DOHH2 (cell line): ENCODE data around the gene PDZRN3.

ENCODE experiments used
- H3F3A ChIP-seq: fragments of 200-600 bp; sonication (generic), shearing (Covaris generic); 2 replicates; pipeline ENCODE4 v1.6.0; 2016; ENCODE audit warnings: antibody characterized with exemption, mild to moderate bottlenecking; ENCODE audit not compliant: control insufficient read depth, insufficient read depth
- H3K27ac ChIP-seq: fragments of 200-600 bp; sonication (generic); 2 replicates; pipeline ENCODE4 v1.5.1; 2014; ENCODE audit warnings: low read depth, mild to moderate bottlenecking, low read length, moderate library complexity
- H3K27me3 ChIP-seq: fragments of 200-600 bp; sonication (generic); 2 replicates; pipeline ENCODE4 v1.6.1; 2014; ENCODE audit warnings: mild to moderate bottlenecking, low read length, mixed read lengths; ENCODE audit not compliant: control insufficient read depth
- H3K36me3 ChIP-seq: fragments of 200-600 bp; sonication (generic); 2 replicates; pipeline ENCODE4 v1.6.1; 2014; ENCODE audit warnings: mild to moderate bottlenecking, low read length, moderate library complexity, mixed read lengths; ENCODE audit not compliant: control insufficient read depth
- H3K4me1 ChIP-seq: fragments of 200-600 bp; sonication (generic); 2 replicates; pipeline ENCODE4 v1.6.1; 2014; ENCODE audit warnings: mild to moderate bottlenecking, low read length, mixed read lengths; ENCODE audit not compliant: control insufficient read depth
- H3K4me2 ChIP-seq: fragments of 200-600 bp; sonication (generic); 2 replicates; pipeline ENCODE4 v1.6.0; 2014; ENCODE audit warnings: mild to moderate bottlenecking, low read length, moderate library complexity
- H3K4me3 ChIP-seq: fragments of 200-600 bp; sonication (generic); 2 replicates; pipeline ENCODE4 v1.5.1; 2014; ENCODE audit warnings: mild to moderate bottlenecking, low read length, mixed read lengths
- H3K79me2 ChIP-seq: fragments of 200-600 bp; sonication (generic); 2 replicates; pipeline ENCODE4 v1.6.1; 2014; ENCODE audit warnings: mild to moderate bottlenecking, low read length, mixed read lengths; ENCODE audit not compliant: control insufficient read depth
- H3K9me2 ChIP-seq: fragments of 200-600 bp; sonication (generic); replicated peaks from 2 replicates; pipeline ENCODE4 v1.6.1; 2014; ENCODE audit warnings: mild to moderate bottlenecking, low read length, mixed read lengths; ENCODE audit not compliant: control insufficient read depth
- H3K9me3 ChIP-seq: fragments of 200-600 bp; sonication (generic); 2 replicates; pipeline ENCODE4 v1.6.1; 2014; ENCODE audit warnings: antibody characterized with exemption, low read length, mixed read lengths; ENCODE audit not compliant: control insufficient read depth, insufficient read depth
- H4K20me1 ChIP-seq: fragments of 200-600 bp; sonication (generic); 2 replicates; pipeline ENCODE4 v1.6.0; 2014; ENCODE audit warnings: low read depth, mild to moderate bottlenecking, antibody characterized with exemption, low read length, moderate library complexity; ENCODE audit not compliant: control insufficient read depth, insufficient read depth
- EZH2phosphoT487 ChIP-seq: fragments of 200-600 bp; sonication (generic); IDR thresholded peaks from 2 replicates; pipeline ENCODE4 v1.6.1; 2017; ENCODE audit warnings: borderline replicate concordance, mild to moderate bottlenecking, antibody characterized with exemption, low read length, moderate library complexity, mixed read lengths
- TF ChIP-seq, protein P1 (sequence below): fragments of 200-600 bp; sonication (generic); IDR thresholded peaks from one replicate; pipeline ENCODE4 v1.5.1; 2014; ENCODE audit warnings: antibody characterized with exemption, mild to moderate bottlenecking, low read depth, low read length; ENCODE audit not compliant: poor library complexity, severe bottlenecking

Gene PDZRN3

DNA sequence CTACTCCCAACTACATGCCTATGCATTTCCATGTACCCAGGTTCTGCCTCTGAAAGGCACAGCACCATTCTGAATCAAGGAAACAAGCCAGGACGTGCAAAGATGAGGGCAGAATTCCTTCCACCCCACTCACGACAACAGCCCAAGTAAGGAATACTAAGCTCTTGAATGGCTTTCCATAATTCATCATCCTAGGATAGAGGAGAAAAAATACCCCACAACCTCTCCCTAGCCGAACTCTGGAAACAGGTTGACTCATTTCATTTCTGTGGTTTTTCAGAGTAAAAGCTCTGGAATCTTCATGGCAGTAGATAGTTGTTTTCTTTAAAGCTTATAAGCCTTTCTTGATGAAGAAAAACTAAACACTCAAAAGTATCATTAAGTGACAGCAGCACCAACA, 77.8 kb downstream of the PDZRN3 start:
- Histone ChIP-seq H3K27ac (no peak overlapping the region), H3K9me3 (no peaks in the 10 kb centered on the region), H3K4me2 (no peak overlapping the region), H3K27me3 (no peaks in the 10 kb centered on the region), H3K4me1 (no peaks in the 10 kb centered on the region), H3K4me3 (no peak overlapping the region), H3K9me2 (no peaks in the 10 kb centered on the region), H3K79me2 (no peaks in the 10 kb centered on the region), H3F3A (no peaks in the 10 kb centered on the region), H3K36me3 (no peaks in the 10 kb centered on the region), H4K20me1 (no peaks in the 10 kb centered on the region)
- TF ChIP-seq, protein P1, sequence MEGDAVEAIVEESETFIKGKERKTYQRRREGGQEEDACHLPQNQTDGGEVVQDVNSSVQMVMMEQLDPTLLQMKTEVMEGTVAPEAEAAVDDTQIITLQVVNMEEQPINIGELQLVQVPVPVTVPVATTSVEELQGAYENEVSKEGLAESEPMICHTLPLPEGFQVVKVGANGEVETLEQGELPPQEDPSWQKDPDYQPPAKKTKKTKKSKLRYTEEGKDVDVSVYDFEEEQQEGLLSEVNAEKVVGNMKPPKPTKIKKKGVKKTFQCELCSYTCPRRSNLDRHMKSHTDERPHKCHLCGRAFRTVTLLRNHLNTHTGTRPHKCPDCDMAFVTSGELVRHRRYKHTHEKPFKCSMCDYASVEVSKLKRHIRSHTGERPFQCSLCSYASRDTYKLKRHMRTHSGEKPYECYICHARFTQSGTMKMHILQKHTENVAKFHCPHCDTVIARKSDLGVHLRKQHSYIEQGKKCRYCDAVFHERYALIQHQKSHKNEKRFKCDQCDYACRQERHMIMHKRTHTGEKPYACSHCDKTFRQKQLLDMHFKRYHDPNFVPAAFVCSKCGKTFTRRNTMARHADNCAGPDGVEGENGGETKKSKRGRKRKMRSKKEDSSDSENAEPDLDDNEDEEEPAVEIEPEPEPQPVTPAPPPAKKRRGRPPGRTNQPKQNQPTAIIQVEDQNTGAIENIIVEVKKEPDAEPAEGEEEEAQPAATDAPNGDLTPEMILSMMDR: no peak
- no peak for TF ChIP-seq EZH2phosphoT487

DNA sequence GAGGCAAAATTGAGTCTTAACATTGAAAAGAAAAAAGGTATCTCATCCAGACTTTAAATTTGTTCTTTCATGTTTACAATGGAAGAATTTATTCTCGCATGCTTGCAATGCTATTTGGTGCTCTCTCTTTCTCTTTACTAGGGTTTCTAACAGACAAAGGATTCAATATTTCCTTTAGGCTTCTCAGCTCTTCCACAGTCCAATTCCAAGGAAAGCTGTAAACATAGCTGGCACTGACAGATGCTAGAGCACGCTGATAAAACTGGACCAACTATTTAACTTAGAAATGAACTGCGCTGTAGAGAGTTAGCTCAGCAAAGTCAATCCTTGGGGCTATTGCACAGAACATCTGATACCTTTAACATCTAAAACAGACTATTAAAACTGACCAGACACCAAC, 81.3 kb downstream of the PDZRN3 start:
- Histone ChIP-seq H4K20me1 (no peaks in the 10 kb centered on the region), H3K4me2 (no peak overlapping the region), H3K79me2 (no peaks in the 10 kb centered on the region), H3K9me2 (no peaks in the 10 kb centered on the region), H3K9me3 (no peaks in the 10 kb centered on the region), H3K36me3 (no peaks in the 10 kb centered on the region), H3K4me3 (no peak overlapping the region), H3K27ac (no peak overlapping the region), H3K27me3 (no peaks in the 10 kb centered on the region), H3F3A (no peaks in the 10 kb centered on the region), H3K4me1 (no peaks in the 10 kb centered on the region)
- no peak for TF ChIP-seq EZH2phosphoT487
- TF ChIP-seq, protein P1: no peak

DNA sequence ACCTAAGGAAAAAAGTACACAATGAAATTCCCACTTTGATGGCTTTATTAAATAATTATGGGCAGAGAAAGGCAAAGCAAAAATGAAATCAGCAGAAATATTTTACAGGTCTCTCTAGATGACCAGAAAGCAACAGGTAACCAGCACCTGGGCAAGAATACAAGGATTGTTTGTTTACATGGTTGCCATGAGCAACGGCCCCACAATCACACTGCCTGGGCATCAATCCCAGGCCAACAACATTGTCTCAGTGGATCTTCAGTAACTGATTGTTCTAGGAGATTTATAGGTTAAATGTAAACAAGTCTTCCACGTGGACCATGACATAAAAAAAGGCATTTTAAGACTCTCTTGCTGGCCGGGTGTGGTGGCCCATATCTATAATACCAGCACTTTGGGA, 82.6 kb downstream of the PDZRN3 start:
- no peaks in the 10 kb centered on the region for H4K20me1 ChIP-seq
- no peaks in the 10 kb centered on the region for H3K9me2 ChIP-seq
- TF ChIP-seq, protein P1: no peak
- TF ChIP-seq EZH2phosphoT487: no peak
- no peaks in the 10 kb centered on the region for H3K9me3 ChIP-seq
- no peaks in the 10 kb centered on the region for H3K36me3 ChIP-seq
- no peaks in the 10 kb centered on the region for H3K27me3 ChIP-seq
- no peaks in the 10 kb centered on the region for H3F3A ChIP-seq
- H3K4me2 ChIP-seq: no peak overlapping the region
- H3K79me2 ChIP-seq: no peaks in the 10 kb centered on the region
- H3K4me1 ChIP-seq: no peaks in the 10 kb centered on the region
- no peak overlapping the region for H3K4me3 ChIP-seq
- no peak overlapping the region for H3K27ac ChIP-seq
